SH-SY5Y (cell line): ENCODE results near the gene KRT10.

ENCODE experiments used
- GATA2 ChIP-seq: IDR thresholded peaks from 2 replicates; pipeline ENCODE4 v1.6.1; 2011; ENCODE audit warnings: mild to moderate bottlenecking, low read depth, low read length
- GATA3 ChIP-seq: IDR thresholded peaks from 2 replicates; pipeline ENCODE4 v1.6.1; 2011; ENCODE audit warnings: low read depth, mild to moderate bottlenecking, low read length, moderate library complexity

DNA sequence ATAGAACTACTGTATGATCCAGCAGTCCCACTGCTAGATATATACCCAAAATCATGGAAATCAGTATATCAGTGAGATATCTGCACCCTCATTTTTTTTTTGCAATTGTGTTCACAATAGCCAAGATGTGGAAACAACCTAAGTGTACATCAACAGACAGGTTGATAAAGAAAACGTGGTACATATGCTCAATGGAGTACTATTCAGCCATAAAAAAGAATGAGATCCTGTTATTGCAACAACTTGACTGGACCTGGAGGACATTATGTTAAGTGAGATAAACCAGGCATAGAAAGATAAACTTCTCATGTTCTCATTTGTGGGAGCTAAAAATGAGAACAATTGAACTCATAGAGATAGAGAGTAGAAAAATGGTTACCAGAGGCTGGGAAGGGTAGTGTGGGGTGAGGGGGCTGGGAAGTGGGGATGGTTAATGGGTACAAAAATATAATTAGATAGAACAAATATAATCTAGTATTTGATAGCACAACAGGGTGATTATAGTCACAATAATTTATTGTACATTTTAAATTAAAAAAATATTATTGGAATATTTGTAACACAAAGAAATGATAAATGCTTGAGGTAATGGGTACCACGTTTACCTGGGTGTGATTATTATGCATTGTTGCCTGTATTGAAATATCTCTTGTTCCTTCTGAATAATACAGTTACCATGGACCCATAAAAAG, 7.8 kb upstream of the KRT10 start:
- TF ChIP-seq GATA2 (no peak), GATA3 (no peak)
